WTC11 (cell line): Measurements from ENCODE around the gene FABP3.

Source experiments
- CREM ChIP-seq: sonication (generic); formaldehyde crosslinking; IDR thresholded peaks from 2 replicates; pipeline ENCODE4 v1.8.1; 2022; ENCODE audit warnings: mild to moderate bottlenecking, missing genetic modification reagents, moderate library complexity
- GABPB1 ChIP-seq: sonication (generic); formaldehyde crosslinking; IDR thresholded peaks from 2 replicates; pipeline ENCODE4 v1.8.1; 2023; ENCODE audit warnings: mild to moderate bottlenecking, missing genetic modification reagents
- JUN ChIP-seq: sonication (generic); formaldehyde crosslinking; IDR thresholded peaks from 2 replicates; pipeline ENCODE4 v1.8.0; 2023; ENCODE audit warnings: mild to moderate bottlenecking, missing genetic modification reagents
- ZNF232 ChIP-seq: sonication (generic); formaldehyde crosslinking; IDR thresholded peaks from 2 replicates; pipeline ENCODE4 v1.8.0; 2022; ENCODE audit warnings: mild to moderate bottlenecking, missing genetic modification reagents
- TF ChIP-seq, protein P1 (sequence below): fragments of 200-600 bp; IDR thresholded peaks from 2 replicates; pipeline ENCODE4 v1.8.0; 2022; ENCODE audit warnings: antibody characterized with exemption
- TF ChIP-seq, protein P2 (sequence below): sonication (generic); formaldehyde crosslinking; conservative IDR thresholded peaks from 2 replicates; pipeline ENCODE4 v1.8.1; 2022; ENCODE audit warnings: mild to moderate bottlenecking, missing genetic modification reagents

DNA sequence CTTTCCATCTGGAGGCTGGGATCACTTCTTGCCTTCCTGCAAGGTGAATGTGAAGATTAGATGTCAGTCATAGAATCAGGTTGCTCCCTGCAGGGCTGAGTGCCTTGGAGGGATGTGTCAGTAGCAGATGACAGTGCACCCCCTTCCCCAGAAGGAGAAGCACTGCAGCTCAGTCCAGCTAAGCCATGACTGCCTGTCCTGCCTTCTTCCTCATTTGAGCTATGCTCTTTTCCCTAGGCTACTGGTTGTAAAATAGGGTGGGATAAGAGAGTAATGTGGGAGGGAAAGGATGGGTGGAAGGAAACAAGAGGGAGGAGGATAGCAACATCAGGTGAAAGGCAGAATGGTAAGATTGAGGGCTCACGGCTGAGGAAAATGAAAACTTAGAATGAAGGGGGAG is 11.1 kb upstream of the FABP3 start:
- TF ChIP-seq, protein P1, sequence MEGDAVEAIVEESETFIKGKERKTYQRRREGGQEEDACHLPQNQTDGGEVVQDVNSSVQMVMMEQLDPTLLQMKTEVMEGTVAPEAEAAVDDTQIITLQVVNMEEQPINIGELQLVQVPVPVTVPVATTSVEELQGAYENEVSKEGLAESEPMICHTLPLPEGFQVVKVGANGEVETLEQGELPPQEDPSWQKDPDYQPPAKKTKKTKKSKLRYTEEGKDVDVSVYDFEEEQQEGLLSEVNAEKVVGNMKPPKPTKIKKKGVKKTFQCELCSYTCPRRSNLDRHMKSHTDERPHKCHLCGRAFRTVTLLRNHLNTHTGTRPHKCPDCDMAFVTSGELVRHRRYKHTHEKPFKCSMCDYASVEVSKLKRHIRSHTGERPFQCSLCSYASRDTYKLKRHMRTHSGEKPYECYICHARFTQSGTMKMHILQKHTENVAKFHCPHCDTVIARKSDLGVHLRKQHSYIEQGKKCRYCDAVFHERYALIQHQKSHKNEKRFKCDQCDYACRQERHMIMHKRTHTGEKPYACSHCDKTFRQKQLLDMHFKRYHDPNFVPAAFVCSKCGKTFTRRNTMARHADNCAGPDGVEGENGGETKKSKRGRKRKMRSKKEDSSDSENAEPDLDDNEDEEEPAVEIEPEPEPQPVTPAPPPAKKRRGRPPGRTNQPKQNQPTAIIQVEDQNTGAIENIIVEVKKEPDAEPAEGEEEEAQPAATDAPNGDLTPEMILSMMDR: no peak
- TF ChIP-seq, protein P2, sequence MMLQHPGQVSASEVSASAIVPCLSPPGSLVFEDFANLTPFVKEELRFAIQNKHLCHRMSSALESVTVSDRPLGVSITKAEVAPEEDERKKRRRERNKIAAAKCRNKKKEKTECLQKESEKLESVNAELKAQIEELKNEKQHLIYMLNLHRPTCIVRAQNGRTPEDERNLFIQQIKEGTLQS (CRISPR knock-in tag): no peak
- TF ChIP-seq JUN (CRISPR knock-in tag): no peak
- TF ChIP-seq ZNF232 (CRISPR knock-in tag): no peak
- TF ChIP-seq GABPB1: no peak
- TF ChIP-seq CREM (CRISPR knock-in tag): no peak
